Stimulated activated naive B cell treated with anti-CD40 and anti-IgM and Interleukin-4, amounts not matched to agents 10 μg/mL and 1 μg/mL and 100 μg/mL, for 72 hours (primary cell): ENCODE measurements around the gene EIF4E1B.

ENCODE experiments used
- ATAC-seq, 2 donors: fragments of 150-1000 bp; cut with Tn5 transposase; replicated peaks; 2 replicates each; pipeline ENCODE4 v1.10.0; 2021; ENCODE audit warnings: moderate library complexity in 1 of 2
- DNase-seq: peaks from one replicate; pipeline ENCODE4 v3.0.0; 2021
- H3K27ac Mint-ChIP-seq: one replicate; pipeline ENCODE4 v1.8.0; 2022; ENCODE audit warnings: mild to moderate bottlenecking, mixed read lengths
- H3K27me3 Mint-ChIP-seq, 2 donors: one replicate each; pipeline ENCODE4 v1.8.0; 2022; ENCODE audit warnings: mixed read lengths in 2 of 2
- H3K36me3 Mint-ChIP-seq, 2 donors: one replicate each; pipeline ENCODE4 v1.8.0; 2022; ENCODE audit warnings: mixed read lengths in 2 of 2, mild to moderate bottlenecking in 1 of 2
- H3K4me1 Mint-ChIP-seq, 2 donors: one replicate each; pipeline ENCODE4 v1.8.0; 2022; ENCODE audit warnings: mixed read lengths in 2 of 2, mild to moderate bottlenecking in 1 of 2
- H3K4me3 Mint-ChIP-seq, 2 donors: one replicate each; pipeline ENCODE4 v1.8.0; 2022; ENCODE audit warnings: mild to moderate bottlenecking in 2 of 2, mixed read lengths in 2 of 2, moderate library complexity in 1 of 2
- H3K9me3 Mint-ChIP-seq, 2 donors: one replicate each; pipeline ENCODE4 v1.8.0; 2022; ENCODE audit warnings: mixed read lengths in 2 of 2, mild to moderate bottlenecking in 1 of 2

The EIF4E1B gene

GRCh38 chr5:176642675-176643490 is 12.4 kb downstream of the EIF4E1B start:
- peaks cover 10 to 13% of the 10 kb centered on the region in 2 donors for H3K4me1 Mint-ChIP-seq
- H3K27me3 Mint-ChIP-seq = peaks cover 8 to 10% of the 10 kb centered on the region in 2 donors
- no peak overlapping the region for H3K27ac Mint-ChIP-seq
- H3K36me3 Mint-ChIP-seq = no peaks in the 10 kb centered on the region
- H3K9me3 Mint-ChIP-seq = peaks cover 0 to 2% of the 10 kb centered on the region in 2 donors
- no peak for ATAC-seq
- no peak overlapping the region for H3K4me3 Mint-ChIP-seq
- DNase-seq = no peak

GRCh38 chr5:176643491-176644219 is 13.2 kb downstream of the EIF4E1B start:
- ATAC-seq (no peak), DNase-seq (no peak)
- H3K9me3 Mint-ChIP-seq = no peaks in the 10 kb centered on the region
- no peak overlapping the region for H3K27ac Mint-ChIP-seq
- no peaks in the 10 kb centered on the region for H3K36me3 Mint-ChIP-seq
- H3K4me3 Mint-ChIP-seq = no peak overlapping the region
- peaks cover 4 to 6% of the 10 kb centered on the region in 2 donors for H3K27me3 Mint-ChIP-seq
- H3K4me1 Mint-ChIP-seq = peaks cover 15 to 21% of the 10 kb centered on the region in 2 donors

- ATAC-seq (no peak), DNase-seq (no peak)
- Mint-ChIP-seq H3K4me3 (no peak overlapping the region), H3K9me3 (no peaks in the 10 kb centered on the region), H3K27ac (no peak overlapping the region), H3K36me3 (no peaks in the 10 kb centered on the region), H3K27me3 (peaks cover 0 to under 1% of the 10 kb centered on the region in 2 donors), H3K4me1 (peaks cover 20 to 27% of the 10 kb centered on the region in 2 donors)
Measured at GRCh38 chr5:176644294-176644693, 13.8 kb downstream of the EIF4E1B start.

GRCh38 chr5:176644878-176645670 is 14.6 kb downstream of the EIF4E1B start:
- Mint-ChIP-seq H3K36me3 (peaks cover 0 to 3% of the 10 kb centered on the region in 2 donors), H3K9me3 (no peaks in the 10 kb centered on the region), H3K4me1 (peaks cover 23 to 32% of the 10 kb centered on the region in 2 donors), H3K27me3 (no peaks in the 10 kb centered on the region), H3K4me3 (peak overlapping the region in 1 of 2 donors; percentile 48), H3K27ac (peak overlapping the region; percentile 37)
- no peak for ATAC-seq
- DNase-seq = no peak

- no peak for DNase-seq
- Mint-ChIP-seq H3K27ac (peak overlapping the region; percentile 97), H3K9me3 (no peaks in the 10 kb centered on the region), H3K36me3 (peaks cover 0 to 11% of the 10 kb centered on the region in 2 donors), H3K4me1 (peaks cover 31 to 43% of the 10 kb centered on the region in 2 donors), H3K4me3 (peak overlapping the region; percentile 90 to 95), H3K27me3 (no peaks in the 10 kb centered on the region)
- ATAC-seq = no peak
Measured at GRCh38 chr5:176646049-176646706, 15.7 kb downstream of the EIF4E1B start.

GRCh38 chr5:176646707-176647029 is 16.2 kb downstream of the EIF4E1B start:
- H3K9me3 Mint-ChIP-seq = no peaks in the 10 kb centered on the region
- ATAC-seq = peak; percentile 6 to 27
- H3K4me1 Mint-ChIP-seq = peaks cover 34 to 48% of the 10 kb centered on the region in 2 donors

GRCh38 chr5:176647030-176647842 is 16.8 kb downstream of the EIF4E1B start, which contains the start of gene TSPAN17:
Gene TSPAN17 (plus strand): TSS chr5:176647484. CDS start chr5:176647616, 132 bp downstream.
- ATAC-seq = peak; percentile 93 to 98

More at GRCh38 chr5:176646707-176647029, 16.2 kb downstream of the EIF4E1B start:
- Mint-ChIP-seq H3K27me3 (no peaks in the 10 kb centered on the region), H3K36me3 (peaks cover 0 to 14% of the 10 kb centered on the region in 2 donors), H3K4me3 (peak overlapping the region; percentile 90 to 95), H3K27ac (peak overlapping the region; percentile 97)
- no peak for DNase-seq

GRCh38 chr5:176647843-176648473 is 17.5 kb downstream of the EIF4E1B start:
- no peaks in the 10 kb centered on the region for H3K27me3 Mint-ChIP-seq
- H3K27ac Mint-ChIP-seq = peak overlapping the region; percentile 81
- H3K36me3 Mint-ChIP-seq = peaks cover 0 to 14% of the 10 kb centered on the region in 2 donors
- DNase-seq (no peak), ATAC-seq (no peak)
- H3K4me1 Mint-ChIP-seq = peaks cover 40 to 61% of the 10 kb centered on the region in 2 donors
- H3K9me3 Mint-ChIP-seq = no peaks in the 10 kb centered on the region
- H3K4me3 Mint-ChIP-seq = peak overlapping the region; percentile 81 to 95

More at GRCh38 chr5:176647030-176647842, 16.8 kb downstream of the EIF4E1B start, which contains the start of gene TSPAN17:
- peaks cover 36 to 54% of the 10 kb centered on the region in 2 donors for H3K4me1 Mint-ChIP-seq
- H3K36me3 Mint-ChIP-seq = peaks cover 0 to 14% of the 10 kb centered on the region in 2 donors
- H3K4me3 Mint-ChIP-seq = peak within 1 kb of the TSS; percentile 90 to 95
- H3K27ac Mint-ChIP-seq = peak within 1 kb of the TSS; percentile 97
- peak; percentile 100 for DNase-seq
- no peaks in the 10 kb centered on the region for H3K9me3 Mint-ChIP-seq
- no peaks in the 10 kb centered on the region for H3K27me3 Mint-ChIP-seq

GRCh38 chr5:176648474-176649194 is 18.2 kb downstream of the EIF4E1B start:
- peaks cover 47 to 68% of the 10 kb centered on the region in 2 donors for H3K4me1 Mint-ChIP-seq
- ATAC-seq = no peak
- H3K36me3 Mint-ChIP-seq = peaks cover 5 to 20% of the 10 kb centered on the region in 2 donors
- no peaks in the 10 kb centered on the region for H3K27me3 Mint-ChIP-seq
- H3K4me3 Mint-ChIP-seq = peak overlapping the region; percentile 81 to 95
- peak overlapping the region; percentile 4 for H3K27ac Mint-ChIP-seq
- no peak for DNase-seq
- no peaks in the 10 kb centered on the region for H3K9me3 Mint-ChIP-seq

- Mint-ChIP-seq H3K27ac (peak overlapping the region; percentile 38), H3K36me3 (peaks cover 13 to 30% of the 10 kb centered on the region in 2 donors), H3K4me3 (no peak overlapping the region), H3K9me3 (no peaks in the 10 kb centered on the region), H3K4me1 (peaks cover 48 to 84% of the 10 kb centered on the region in 2 donors), H3K27me3 (no peaks in the 10 kb centered on the region)
- ATAC-seq (no peak), DNase-seq (no peak)
Measured at GRCh38 chr5:176650354-176650884, 19.9 kb downstream of the EIF4E1B start.

- Mint-ChIP-seq H3K4me3 (no peak overlapping the region), H3K4me1 (peaks cover 43 to 75% of the 10 kb centered on the region in 2 donors), H3K27ac (peak overlapping the region; percentile 31)
Measured at GRCh38 chr5:176651472-176651980, 21.1 kb downstream of the EIF4E1B start.

More at GRCh38 chr5:176651472-176651980, 21.1 kb downstream of the EIF4E1B start:
- DNase-seq (no peak), ATAC-seq (no peak)
- Mint-ChIP-seq H3K36me3 (peaks cover 14 to 37% of the 10 kb centered on the region in 2 donors), H3K27me3 (no peaks in the 10 kb centered on the region), H3K9me3 (no peaks in the 10 kb centered on the region)
